ENCODE results near the gene PAQR5.

Gene PAQR5

GRCh38 chr15:69392352-69392751 is 93.6 kb downstream of the PAQR5 start:
- no peak for DNase-seq (ENCODE audit: low spot score)

GRCh38 chr15:69393831-69394491 is 95.2 kb downstream of the PAQR5 start:
- no peak for DNase-seq (ENCODE audit: low spot score)

DNA sequence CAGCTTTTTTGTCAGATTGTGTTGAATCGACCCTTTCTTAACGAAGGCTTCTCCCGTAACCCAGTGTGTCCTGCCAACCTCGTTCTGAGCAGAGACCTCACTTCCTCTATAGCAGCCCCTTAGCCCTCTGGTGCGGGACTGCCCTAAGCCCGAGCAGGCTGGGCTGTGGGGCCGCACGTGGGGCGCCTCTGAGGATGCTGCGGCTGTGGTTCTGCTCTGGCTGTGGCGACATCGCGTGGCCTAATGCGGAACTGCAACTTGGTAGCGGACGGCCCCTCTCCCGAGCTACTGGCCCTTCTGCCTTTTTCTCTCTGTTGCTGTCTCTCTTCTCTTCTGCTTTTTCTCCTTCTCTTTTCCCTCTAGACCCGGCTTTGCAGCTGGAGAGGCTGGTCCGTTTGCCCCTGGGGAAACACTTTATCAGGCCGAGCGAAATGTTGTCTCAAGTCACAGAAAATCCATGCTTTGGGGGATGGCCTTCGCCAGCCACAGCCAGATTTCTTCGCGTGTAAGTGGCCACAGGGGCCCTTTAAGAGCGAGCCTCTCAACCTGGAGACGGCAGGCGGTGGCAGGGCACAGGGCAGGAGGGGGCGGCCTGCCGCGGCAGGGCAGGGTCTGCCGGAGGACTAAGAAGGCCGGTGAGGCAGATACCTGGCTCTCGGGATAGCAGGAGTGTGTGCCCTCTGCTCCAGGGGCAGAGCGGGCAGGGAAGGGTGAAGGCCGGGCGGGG is 96.0 kb downstream of the PAQR5 start:
- DNase-seq (ENCODE audit: low spot score) = peak; percentile 63

GRCh38 chr15:69395460-69395859 is 96.7 kb downstream of the PAQR5 start:
- no peak for DNase-seq (ENCODE audit: low spot score)

DNA sequence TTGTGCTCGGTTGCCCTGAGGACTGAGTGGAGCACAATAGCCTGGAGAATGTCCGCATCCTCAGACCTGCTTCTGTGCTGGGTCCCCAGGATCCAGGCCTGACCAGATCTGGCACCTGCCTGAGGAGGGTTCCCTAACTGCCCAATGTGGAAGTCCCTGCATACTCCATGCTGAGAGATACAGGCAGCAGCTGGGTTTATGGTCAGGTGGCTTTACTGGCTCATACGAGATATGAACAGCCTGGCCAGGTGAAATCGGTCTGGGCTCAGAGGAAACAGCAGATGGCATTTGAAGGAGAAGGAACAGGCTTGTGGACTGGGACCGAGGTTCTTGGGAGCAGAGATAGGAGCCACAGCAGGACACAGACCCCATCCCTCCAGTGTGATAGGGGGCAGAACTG is 97.3 kb downstream of the PAQR5 start:
- no peak for DNase-seq (ENCODE audit: low spot score)

DNA sequence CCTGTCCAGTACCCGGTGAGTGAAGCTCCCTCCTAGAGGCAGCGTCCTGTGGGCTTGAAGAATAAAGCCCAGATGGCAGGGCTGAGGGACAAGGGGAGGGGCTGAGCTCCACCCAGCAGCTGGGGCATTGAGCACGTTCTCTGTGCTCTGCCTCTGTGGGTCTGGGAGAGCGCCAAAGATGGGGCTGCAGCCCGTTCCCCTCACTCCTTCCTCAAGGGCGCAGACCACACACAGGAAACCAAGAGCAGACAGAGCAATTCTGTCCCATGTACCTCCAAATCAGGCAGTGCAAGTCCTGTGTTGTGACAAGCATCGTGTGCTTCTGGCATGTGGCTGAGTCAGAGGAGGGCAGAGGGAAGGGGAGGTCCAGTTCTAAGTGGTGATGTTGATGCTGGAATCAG is 99.8 kb downstream of the PAQR5 start:
- no peak for DNase-seq (ENCODE audit: low spot score)

- DNase-seq (ENCODE audit: low spot score) = no peak
Observed at GRCh38 chr15:69400850-69401249, 102.1 kb downstream of the PAQR5 start.

DNA sequence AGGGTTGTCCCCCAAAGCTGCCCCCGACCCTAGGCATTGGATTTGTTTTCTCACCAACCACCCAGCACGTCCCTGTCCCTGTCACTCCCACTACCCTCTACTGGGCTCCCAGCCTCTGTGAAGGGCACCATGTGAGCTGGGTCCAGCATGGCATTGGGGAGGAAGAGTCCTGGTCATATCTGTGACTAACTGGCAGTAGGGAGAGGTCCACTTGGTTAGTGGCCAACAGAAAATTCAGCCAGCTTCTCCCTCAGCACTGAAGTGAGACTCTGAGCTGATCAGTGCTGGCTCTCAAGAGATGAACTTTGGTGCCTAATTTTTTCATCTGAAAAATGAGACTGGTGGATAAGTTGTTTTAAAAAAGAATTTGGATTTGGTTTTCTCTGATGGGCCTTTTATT is 104.1 kb downstream of the PAQR5 start:
- no peak for DNase-seq (ENCODE audit: low spot score)

- no peak for DNase-seq (ENCODE audit: low spot score)
Observed at GRCh38 chr15:69403594-69403993, 104.9 kb downstream of the PAQR5 start.

- DNase-seq (ENCODE audit: low spot score) = no peak
Observed at GRCh38 chr15:69405110-69405509, 106.4 kb downstream of the PAQR5 start.

- no peak for DNase-seq (ENCODE audit: low spot score)
Observed at GRCh38 chr15:69407719-69408400, 109.1 kb downstream of the PAQR5 start.

- no peak for DNase-seq (ENCODE audit: low spot score)
Observed at GRCh38 chr15:69408841-69409240, 110.1 kb downstream of the PAQR5 start.

DNA sequence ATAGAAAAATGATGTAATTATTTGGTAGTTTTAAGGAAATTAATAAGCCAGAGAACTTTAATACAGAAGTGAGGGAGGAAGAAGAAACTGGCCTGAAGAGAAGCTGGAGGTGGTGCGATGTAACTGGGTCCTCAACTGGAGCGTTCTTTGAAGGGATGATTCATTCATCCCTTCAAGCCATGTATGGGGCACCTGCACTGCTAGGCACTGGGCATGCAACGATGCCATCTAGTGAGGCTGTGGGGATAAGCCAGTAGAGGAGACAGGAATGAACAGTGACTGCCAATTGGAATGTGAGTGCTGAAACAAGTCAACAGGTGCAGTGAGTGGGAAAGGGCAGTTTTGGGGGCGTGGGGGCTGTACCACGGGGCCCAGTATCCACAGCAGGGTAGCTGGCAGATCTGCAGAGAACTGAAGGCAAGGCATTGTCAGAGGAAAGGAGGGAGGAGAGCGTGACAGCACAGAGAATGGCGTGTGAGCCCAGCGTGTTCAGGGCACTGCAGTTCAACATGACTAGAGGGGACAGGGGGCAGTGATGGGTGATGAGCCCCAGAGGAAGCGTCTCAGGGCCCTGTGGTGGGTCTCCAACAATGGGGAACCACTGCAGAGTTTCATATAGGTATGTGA is 111.6 kb downstream of the PAQR5 start:
- peak; percentile 58 for DNase-seq (ENCODE audit: low spot score)

DNA sequence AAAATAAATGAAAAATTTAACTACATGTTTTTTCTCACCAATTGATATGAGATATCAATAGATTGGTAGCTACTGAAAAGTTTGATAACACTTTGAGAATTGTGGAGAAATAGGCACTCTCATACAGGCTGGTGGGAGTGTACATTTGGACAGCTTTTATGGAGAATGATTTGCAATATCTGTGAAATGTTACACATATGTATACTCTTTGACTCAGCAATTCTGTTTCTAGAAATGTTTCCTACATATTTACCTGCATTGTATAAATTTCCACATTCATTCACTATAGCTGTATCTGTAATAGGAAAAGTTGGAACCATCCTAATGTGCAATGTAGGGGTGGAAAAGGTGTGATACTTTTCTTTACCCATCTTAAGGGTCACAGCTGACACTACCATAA is 113.6 kb downstream of the PAQR5 start:
- DNase-seq (ENCODE audit: low spot score) = no peak

DNA sequence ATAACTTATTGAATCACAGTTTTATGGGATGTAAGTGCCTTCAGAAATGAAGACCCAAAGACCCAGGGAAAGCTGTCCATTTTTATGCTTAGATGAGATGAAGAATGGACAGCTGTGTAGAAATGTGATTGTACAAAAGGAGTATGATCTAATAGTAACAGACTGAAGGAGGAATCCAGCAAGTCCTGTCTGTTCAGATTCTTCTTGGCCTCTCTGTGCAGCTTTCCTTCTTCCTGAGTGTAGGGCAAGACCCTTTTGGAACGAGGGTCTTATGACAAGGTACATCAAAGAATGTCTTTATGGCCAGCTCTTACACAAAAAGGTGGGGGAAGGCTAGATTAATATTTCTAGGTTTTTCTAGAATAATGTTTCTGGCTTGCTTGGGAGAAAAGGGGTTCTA is 114.0 kb downstream of the PAQR5 start:
- DNase-seq (ENCODE audit: low spot score) = no peak

GRCh38 chr15:69413822-69414700 is 115.3 kb downstream of the PAQR5 start, which contains the start of gene KIF23:
TSS of gene KIF23 (plus strand) at chr15:69414349. CDS start at chr15:69414466, 117 bp downstream.
- peak; percentile 87 for DNase-seq (ENCODE audit: low spot score)

- DNase-seq (ENCODE audit: low spot score) = peak; percentile 55
Observed at GRCh38 chr15:69414701-69415167, 116.0 kb downstream of the PAQR5 start.

- no peak for DNase-seq (ENCODE audit: low spot score)
Observed at GRCh38 chr15:69415381-69415780, 116.7 kb downstream of the PAQR5 start.

DNA sequence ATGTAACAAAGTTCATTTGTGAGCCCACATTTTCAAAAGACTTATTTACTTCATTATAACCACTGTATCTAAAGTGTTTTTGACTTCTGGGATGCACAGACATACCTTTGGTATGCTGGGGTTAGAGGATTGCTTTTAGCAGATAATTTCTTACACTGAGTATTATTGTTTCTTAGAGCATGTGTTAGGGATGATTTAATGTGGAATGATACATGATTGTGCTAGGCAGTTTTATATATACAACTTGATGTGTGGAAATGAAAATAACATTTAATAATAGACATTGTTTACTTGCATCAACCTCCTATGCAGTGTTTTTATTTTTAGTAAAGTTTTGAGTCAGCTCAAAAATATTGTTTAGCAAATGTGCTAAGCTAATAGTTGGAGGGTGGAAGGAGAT is 118.9 kb downstream of the PAQR5 start:
- DNase-seq (ENCODE audit: low spot score) = no peak

DNA sequence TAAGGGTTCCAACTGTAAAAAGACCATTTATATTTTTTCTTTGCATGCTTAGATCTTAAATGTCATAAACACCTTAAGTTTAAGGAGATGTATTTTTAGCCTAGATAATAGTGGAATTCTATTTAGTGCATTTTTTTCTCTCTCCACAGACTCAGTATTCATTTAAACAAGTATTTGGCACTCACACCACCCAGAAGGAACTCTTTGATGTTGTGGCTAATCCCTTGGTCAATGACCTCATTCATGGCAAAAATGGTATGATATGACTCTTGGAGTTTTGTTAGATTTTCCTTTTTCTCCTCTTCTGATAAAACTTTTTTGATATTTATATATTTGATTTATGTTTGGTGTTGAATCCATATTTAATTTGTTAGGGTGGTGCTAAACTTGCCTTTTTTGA is 122.8 kb downstream of the PAQR5 start:
- DNase-seq (ENCODE audit: low spot score) = peak; percentile 71

DNA sequence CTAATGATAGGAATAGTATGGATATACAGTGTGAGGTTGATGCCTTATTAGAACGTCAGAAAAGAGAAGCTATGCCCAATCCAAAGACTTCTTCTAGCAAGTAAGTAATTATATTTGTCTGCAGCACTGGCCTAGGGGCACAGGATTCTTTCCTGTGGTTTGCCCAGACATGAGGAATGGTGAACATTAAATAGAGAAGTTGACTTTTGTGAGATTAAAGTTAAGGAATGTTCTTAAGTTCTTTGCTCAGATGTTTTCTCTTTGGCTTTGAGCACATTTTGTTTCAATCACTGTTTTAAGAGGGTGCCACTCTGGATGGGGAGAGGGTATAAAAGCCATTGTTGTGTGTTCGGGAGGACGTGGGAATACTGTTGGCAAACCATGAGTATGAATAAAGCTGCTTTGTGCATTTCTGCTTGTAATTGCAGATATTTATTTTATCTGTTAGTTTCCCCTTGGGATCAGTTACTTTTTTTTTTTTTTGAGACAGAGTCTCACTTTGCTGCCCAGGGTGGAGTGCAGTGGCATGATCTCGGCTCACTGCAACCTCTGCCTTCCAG is 123.7 kb downstream of the PAQR5 start:
- DNase-seq (ENCODE audit: low spot score) = peak; percentile 63

Measured in COLO829 (cell line).